GM12892 (cell line): ENCODE data around the gene TMEM141.
"Not testable (repeated sequence)": the region's sequence is repeated elsewhere in the genome, so short reads cannot be mapped to it uniquely, and the experiment has no call there.

Experiments used
- DNase-seq: peaks from one replicate; pipeline ENCODE4 v3.0.0; 2011; ENCODE audit not compliant: insufficient read length
- FAIRE-seq: peaks from 2 replicates; lab custom pipeline; 2011; peaks lifted over from hg19 to GRCh38; lab: Jason Lieb, UNC
- POLR2A ChIP-seq: IDR thresholded peaks from 2 replicates; pipeline ENCODE4 v1.6.1; 2011; ENCODE audit warnings: low read depth, low read length, control low read depth
- POLR2AphosphoS5 ChIP-seq: IDR thresholded peaks from 2 replicates; pipeline ENCODE4 v1.6.1; 2011; ENCODE audit warnings: low read depth, low read length, control low read depth
- TAF1 ChIP-seq: IDR thresholded peaks from 2 replicates; pipeline ENCODE4 v1.6.1; 2011; ENCODE audit warnings: low read depth, mild to moderate bottlenecking, control low read depth, low read length, borderline replicate concordance

The TMEM141 gene

DNA sequence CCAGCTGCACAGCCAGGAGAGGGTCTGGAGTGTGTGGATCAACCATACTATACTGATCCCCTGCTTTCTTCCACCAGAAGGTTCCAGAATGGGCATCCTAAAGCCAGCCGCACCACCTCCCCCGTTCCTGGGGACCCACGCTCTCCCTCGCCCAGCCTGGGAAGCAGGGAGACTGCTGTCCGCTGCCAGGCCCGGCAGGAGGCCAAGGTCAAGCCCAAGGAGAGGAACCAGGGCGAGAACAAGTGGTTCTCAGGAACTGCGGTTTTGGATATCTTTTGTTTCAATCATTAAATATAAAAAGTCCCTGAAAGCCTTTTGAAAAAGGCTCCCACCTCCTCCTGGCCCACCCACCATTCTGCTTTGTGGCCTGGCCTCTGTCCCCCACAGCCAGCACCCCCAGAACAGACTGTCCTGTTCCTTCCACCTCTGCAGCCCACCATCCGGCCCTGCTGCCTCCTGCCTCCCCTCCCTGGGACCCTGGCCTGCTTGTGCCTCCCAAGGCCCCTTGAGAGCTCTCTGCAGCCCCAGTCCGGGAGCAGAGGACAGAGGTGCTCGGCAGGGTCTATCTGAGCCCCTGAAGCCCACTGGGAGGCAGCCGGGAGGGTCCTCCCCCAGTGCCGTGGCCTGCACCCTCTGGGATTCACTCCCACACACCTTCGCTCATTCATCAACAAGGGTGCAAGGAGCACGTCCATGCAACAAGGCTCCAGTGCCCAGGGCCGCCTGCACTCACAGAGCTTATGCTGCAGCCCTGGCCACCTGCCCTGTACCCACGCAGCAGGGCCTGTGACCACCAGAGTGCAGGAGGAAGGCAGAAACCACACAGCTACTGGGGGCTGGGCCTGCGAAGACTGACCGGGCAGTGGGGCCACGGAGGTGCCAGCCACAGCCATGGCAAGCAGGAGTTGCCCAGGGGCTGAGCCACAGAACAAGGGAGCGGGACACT, 42.2 kb upstream of the TMEM141 start:
- DNase-seq (no peak), FAIRE-seq (no peak)
- TF ChIP-seq TAF1 (no peak), POLR2A (no peak), POLR2AphosphoS5 (no peak)

- TF ChIP-seq POLR2AphosphoS5 = no peak
- no peak for TF ChIP-seq POLR2A
- no peak for TF ChIP-seq TAF1
- no peak for DNase-seq
- no peak for FAIRE-seq
These were observed 40.6 kb upstream of the TMEM141 start for GRCh38 chr9:136750526-136750925.

- no peak for TF ChIP-seq POLR2AphosphoS5
- TF ChIP-seq TAF1 = no peak
- FAIRE-seq = no peak
- no peak for DNase-seq
These were observed 39.9 kb upstream of the TMEM141 start for GRCh38 chr9:136751244-136751643.

- DNase-seq (no peak), FAIRE-seq (no peak)
- TF ChIP-seq POLR2AphosphoS5 (no peak), TAF1 (no peak), POLR2A (no peak)
These were observed 39.3 kb upstream of the TMEM141 start for GRCh38 chr9:136751814-136752213.

- no peak for DNase-seq
- no peak for FAIRE-seq
- TF ChIP-seq TAF1 = no peak
- no peak for TF ChIP-seq POLR2AphosphoS5
- TF ChIP-seq POLR2A = no peak
These were observed 37.6 kb upstream of the TMEM141 start for GRCh38 chr9:136753371-136754058.

DNA sequence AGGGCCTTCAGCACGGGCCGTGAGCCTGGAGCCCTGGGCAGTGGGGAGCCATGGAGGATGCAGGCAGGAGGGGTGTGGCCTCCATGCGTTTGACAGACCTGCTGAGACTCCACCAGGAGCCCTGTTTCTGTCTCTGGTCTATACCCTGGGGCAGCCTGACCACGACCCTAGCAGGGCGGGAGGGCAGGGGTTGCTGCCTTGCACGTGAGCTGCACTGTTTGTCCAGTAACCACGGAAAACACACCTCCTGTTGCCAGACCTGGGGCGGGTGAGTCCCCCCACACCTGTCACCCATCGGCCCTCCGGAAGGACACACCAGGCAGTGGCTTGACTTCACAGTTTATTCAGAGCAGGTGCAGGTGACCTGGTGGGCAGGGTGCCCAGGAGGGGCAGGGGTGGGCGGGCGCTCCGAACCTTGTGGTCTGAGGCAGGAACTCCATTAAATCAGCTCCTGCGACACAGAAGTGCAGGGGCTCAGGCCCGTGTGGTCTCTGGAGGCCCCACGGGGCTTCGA, 37.0 kb upstream of the TMEM141 start:
- no peak for FAIRE-seq
- no peak for DNase-seq
- no peak for TF ChIP-seq POLR2A
- TF ChIP-seq POLR2AphosphoS5 = no peak
- TF ChIP-seq TAF1 = no peak

DNA sequence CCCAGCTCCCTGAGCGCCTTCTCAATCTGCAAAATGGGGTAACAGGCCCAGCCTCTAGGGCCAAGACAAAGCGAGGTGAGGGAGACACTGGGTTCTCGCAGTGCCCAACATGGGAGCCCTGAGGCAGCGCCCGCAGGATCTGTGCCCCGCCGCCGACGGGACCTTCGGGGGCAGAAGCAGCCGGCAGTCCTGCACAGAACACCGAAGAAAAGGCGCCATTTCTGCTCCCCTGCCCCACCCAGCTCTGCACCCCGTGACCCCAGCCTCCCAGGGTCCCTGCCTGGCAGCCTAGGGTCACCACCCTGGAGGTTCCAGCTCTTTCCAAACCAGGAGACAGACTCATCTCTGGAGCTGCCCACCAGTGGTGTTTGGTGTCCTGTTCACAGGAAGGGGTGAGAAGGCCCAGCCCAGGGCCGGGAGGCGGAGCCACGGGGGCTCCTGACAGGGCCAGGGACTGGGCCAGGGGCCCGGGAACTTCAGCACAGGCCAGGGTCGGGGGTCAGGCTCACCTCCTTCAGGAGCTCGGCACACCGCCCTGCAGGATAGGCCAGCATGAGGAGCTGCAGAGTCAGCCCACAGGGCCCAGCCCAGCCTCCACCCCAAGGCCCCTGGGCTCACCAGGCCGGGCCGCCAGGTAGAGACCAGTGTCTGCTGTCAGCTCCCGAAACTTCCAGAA, 36.4 kb upstream of the TMEM141 start:
- TF ChIP-seq TAF1 = no peak
- no peak for TF ChIP-seq POLR2AphosphoS5
- TF ChIP-seq POLR2A = no peak
- no peak for FAIRE-seq

DNA sequence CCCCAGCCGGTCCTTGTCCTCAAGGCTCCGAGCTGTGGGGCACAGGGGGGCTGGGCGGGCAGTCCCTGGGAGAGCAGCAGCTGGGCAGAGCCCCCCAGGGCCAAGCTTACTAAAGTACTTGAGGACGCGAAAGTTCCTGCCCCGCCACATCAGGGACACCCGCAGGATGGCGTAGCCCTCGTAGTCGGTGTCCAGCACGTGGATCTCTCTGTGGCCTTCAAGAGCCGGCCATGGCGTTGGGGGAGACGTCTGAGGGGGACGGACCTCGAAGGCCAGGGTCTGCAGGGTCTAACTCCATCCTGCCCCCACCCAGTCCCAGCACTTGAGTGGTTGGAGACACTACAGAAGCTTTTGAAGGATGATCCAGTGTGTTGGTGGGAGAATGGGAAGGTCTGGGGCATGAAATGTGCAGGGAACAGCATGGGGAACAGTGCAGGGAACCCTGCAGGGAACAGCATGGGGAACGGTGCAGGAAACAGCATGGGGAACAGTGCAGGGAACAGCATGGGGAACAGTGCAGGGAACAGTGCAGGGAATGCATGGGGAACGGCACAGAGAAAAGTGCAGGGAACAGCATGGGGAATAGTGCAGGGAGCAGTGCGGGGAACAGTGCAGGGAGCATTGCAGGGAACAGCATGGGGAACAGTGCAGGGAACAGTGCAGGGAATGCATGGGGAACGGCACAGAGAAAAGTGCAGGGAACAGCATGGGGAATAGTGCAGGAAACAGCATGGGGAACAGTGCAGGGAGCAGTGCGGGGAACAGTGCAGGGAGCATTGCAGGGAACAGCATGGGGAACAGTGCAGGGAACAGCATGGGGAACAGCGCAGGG, 35.6 kb upstream of the TMEM141 start:
- FAIRE-seq, DNase-seq: not testable (repeated sequence)

More for the DNA sequence above, 36.4 kb upstream of the TMEM141 start:
- no peak for DNase-seq

- FAIRE-seq (no peak), DNase-seq (no peak)
- TF ChIP-seq TAF1 (no peak), POLR2A (no peak), POLR2AphosphoS5 (no peak)
These were observed 35.1 kb upstream of the TMEM141 start for GRCh38 chr9:136756134-136756438.

GRCh38 chr9:136756836-136757235, 34.3 kb upstream of the TMEM141 start:
- TF ChIP-seq POLR2AphosphoS5 = no peak
- no peak for TF ChIP-seq POLR2A
- no peak for TF ChIP-seq TAF1
- no peak for FAIRE-seq

More at GRCh38 chr9:136756836-136757235, 34.3 kb upstream of the TMEM141 start:
- no peak for DNase-seq
